C4-2B (cell line): ENCODE data around the gene DIAPH2.

Experiments
- ZFX ChIP-seq: fragments of 450-650 bp; IDR thresholded peaks from 2 replicates; pipeline ENCODE4 v1.6.1; 2017
- TF ChIP-seq, protein P1 (sequence below): fragments of 450-650 bp; conservative IDR thresholded peaks from 2 replicates; pipeline ENCODE4 v1.5.1; 2017; ENCODE audit warnings: mild to moderate bottlenecking

DNA sequence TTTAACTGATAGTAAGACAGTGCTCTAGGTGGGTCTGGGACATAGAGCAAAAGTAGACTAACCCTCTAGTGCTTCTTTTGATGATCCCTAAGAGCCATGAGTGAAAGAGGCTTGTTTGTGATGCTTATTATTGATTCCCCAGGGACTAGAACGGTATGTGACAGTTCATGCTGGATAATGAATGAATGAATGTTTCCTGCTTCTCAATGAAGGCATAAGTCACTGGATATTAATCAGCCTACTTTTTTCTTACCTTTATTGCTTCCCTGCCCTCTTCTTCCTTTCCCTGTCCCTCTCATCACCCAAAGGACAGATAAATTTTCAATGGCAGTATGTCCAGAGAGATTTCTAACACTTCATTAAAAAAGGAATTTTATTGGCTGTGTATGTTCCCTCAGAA is 685.3 kb downstream of the DIAPH2 start:
- TF ChIP-seq, protein P1, sequence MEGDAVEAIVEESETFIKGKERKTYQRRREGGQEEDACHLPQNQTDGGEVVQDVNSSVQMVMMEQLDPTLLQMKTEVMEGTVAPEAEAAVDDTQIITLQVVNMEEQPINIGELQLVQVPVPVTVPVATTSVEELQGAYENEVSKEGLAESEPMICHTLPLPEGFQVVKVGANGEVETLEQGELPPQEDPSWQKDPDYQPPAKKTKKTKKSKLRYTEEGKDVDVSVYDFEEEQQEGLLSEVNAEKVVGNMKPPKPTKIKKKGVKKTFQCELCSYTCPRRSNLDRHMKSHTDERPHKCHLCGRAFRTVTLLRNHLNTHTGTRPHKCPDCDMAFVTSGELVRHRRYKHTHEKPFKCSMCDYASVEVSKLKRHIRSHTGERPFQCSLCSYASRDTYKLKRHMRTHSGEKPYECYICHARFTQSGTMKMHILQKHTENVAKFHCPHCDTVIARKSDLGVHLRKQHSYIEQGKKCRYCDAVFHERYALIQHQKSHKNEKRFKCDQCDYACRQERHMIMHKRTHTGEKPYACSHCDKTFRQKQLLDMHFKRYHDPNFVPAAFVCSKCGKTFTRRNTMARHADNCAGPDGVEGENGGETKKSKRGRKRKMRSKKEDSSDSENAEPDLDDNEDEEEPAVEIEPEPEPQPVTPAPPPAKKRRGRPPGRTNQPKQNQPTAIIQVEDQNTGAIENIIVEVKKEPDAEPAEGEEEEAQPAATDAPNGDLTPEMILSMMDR: no peak
- no peak for TF ChIP-seq ZFX
